ENCODE data around the gene SLC6A1. TPM values are rescaled to one million over a fixed set of nuclear protein-coding genes. Genes with fewer than 3 reads are reported as not detected.
A peak's percentile ranks its signal among the peaks of the same experiment; 100 is the strongest.

Gene SLC6A1
- total and polyA plus RNA-seq, 3 donors from 2014 or later = 13.9 to 14.7 (median 14.4) TPM

DNA sequence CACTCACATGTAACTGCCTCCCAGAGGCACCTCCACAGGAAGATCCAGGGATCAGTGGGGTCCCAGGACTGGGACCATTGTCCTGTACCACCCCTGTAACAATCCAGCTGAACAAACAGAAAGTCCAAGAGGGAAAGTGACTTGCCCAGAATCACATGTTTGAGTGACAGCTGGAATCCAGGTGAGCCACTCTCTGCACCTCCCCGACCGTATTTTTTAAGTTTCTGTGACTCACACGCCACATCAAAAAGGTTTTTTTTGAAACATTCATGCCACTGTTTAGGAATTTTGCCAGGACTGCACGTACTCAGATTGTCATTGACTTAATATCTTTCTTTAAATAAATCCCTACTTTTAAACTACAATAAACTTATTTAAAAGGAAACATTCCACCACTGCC is 9.8 kb upstream of the SLC6A1 start:
- H3K4me3 ChIP-seq = no peak overlapping the region
- DNase-seq = no peak
- no peak overlapping the region for H3K27ac ChIP-seq
- intact Hi-C loops (cut with DNase I; ENCODE audit: low total_unique reads) = no loop called here
- WGBS, 2 donors = 24 to 25% methylated on average over 4 of the region's 4 CpGs
- no peak for TF ChIP-seq POLR2A (IDR thresholded peaks at IDR 0.05)
- TF ChIP-seq CTCF (IDR thresholded peaks at IDR 0.05) = no peak
- no peaks in the 10 kb centered on the region for H3K36me3 ChIP-seq (ENCODE audit: low read depth, missing control alignments)
- H3K27me3 ChIP-seq = no peaks in the 10 kb centered on the region
- no peaks in the 10 kb centered on the region for H3K4me1 ChIP-seq
- no peaks in the 10 kb centered on the region for H3K9me3 ChIP-seq

- WGBS, 2 donors = 40 to 43% methylated on average over 7 of the region's 7 CpGs
- peak; percentile 58 for DNase-seq
- H3K27me3 ChIP-seq = no peaks in the 10 kb centered on the region
- H3K27ac ChIP-seq = no peak overlapping the region
- TF ChIP-seq POLR2A (IDR thresholded peaks at IDR 0.05) (no peak), CTCF (IDR thresholded peaks at IDR 0.05) (peak; percentile 52 to 80 (median 69))
- no peaks in the 10 kb centered on the region for H3K4me1 ChIP-seq
- intact Hi-C loops (cut with DNase I; ENCODE audit: low total_unique reads) = no loop called here
- H3K4me3 ChIP-seq = no peak overlapping the region
- no peaks in the 10 kb centered on the region for H3K36me3 ChIP-seq (ENCODE audit: low read depth, missing control alignments)
- H3K9me3 ChIP-seq = no peaks in the 10 kb centered on the region
These were observed 9.2 kb upstream of the SLC6A1 start for GRCh38 chr3:10983219-10983916.

DNA sequence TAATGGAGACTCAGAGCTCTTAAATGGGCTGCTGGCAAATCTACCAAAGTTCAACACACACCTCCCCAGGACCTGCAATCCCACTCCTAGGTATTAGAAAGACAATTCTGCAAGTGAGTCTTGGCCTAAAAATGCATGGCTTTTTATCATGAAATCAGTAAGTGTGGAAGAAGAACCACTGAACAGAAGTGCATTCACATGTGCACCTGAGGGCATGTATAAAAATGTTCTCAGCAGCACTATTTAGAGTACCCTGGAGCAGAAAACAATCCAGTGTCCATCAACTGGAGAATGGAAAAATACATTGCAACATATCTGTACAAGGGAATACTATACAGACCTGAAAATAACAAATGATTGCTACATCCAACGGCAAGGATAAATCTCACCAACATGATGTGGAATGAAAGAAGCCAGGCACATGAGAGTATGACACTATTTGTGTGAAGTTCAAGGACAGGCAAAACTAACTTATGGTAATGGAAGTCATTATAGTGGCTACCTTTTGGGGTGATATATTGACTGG is 8.1 kb upstream of the SLC6A1 start:
- Histone ChIP-seq H3K27ac (no peak overlapping the region), H3K36me3 (ENCODE audit: low read depth, missing control alignments) (no peaks in the 10 kb centered on the region), H3K9me3 (no peaks in the 10 kb centered on the region), H3K4me1 (no peaks in the 10 kb centered on the region), H3K4me3 (no peak overlapping the region), H3K27me3 (no peaks in the 10 kb centered on the region)
- DNase-seq = no peak
- intact Hi-C loops (cut with DNase I; ENCODE audit: low total_unique reads) = no loop called here
- no peak for TF ChIP-seq CTCF (IDR thresholded peaks at IDR 0.05)
- no peak for TF ChIP-seq POLR2A (IDR thresholded peaks at IDR 0.05)
- 84 to 93% methylated on average over 1 of the region's 1 CpG for WGBS, 2 donors

DNA sequence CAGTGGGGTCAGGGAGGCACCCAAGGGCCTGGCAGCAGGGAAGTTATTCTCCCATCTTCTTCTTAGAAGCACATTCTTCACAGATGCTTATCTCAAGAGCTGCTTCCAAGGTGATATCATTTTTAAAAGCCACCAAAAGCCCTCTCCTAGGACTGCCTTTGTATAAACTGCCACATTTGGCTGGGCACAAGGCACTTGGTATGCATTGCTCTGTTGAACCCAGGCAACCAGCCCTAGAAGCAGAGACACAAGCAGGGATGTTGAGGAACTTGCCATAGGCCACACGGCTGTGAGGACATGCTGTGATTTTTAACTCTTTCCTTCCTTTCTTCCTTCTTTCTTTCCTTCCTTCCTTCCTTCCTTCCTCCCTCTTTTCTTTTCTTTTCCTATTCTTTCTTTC is 7.4 kb upstream of the SLC6A1 start:
- Histone ChIP-seq H3K4me1 (no peaks in the 10 kb centered on the region), H3K27me3 (no peaks in the 10 kb centered on the region), H3K27ac (no peak overlapping the region), H3K9me3 (no peaks in the 10 kb centered on the region), H3K36me3 (ENCODE audit: low read depth, missing control alignments) (no peaks in the 10 kb centered on the region), H3K4me3 (no peak overlapping the region)
- intact Hi-C loops (cut with DNase I; ENCODE audit: low total_unique reads) = no loop called here
- no peak for TF ChIP-seq POLR2A (IDR thresholded peaks at IDR 0.05)
- TF ChIP-seq CTCF (IDR thresholded peaks at IDR 0.05) = no peak
- 47 to 53% methylated on average over 1 of the region's 1 CpG for WGBS, 2 donors
- DNase-seq = no peak

DNA sequence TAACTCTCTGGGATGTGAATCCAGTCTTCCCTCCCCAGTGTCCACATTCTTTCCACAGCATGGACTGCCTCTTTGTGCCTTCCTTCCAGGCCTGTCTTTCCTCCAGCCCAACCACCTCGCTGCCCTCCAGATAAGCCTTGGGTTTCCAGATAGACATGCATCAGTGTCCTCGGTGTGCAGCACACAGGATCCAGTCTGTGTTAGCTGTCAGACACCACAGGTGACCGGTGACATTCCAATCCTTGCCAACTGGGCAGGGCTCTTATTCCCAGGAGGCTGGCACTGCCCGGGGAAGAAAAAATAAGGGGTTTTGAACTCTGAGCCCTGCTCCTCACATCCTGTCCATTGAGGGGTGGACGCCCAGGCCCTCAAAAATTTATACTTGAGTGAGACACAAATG is 6.0 kb upstream of the SLC6A1 start:
- H3K9me3 ChIP-seq = no peaks in the 10 kb centered on the region
- intact Hi-C loops (cut with DNase I; ENCODE audit: low total_unique reads) = no loop called here

More for the DNA sequence above, 6.0 kb upstream of the SLC6A1 start:
- Histone ChIP-seq H3K36me3 (ENCODE audit: low read depth, missing control alignments) (no peaks in the 10 kb centered on the region), H3K27ac (no peak overlapping the region), H3K27me3 (no peaks in the 10 kb centered on the region), H3K4me3 (no peak overlapping the region), H3K4me1 (no peaks in the 10 kb centered on the region)
- TF ChIP-seq CTCF (IDR thresholded peaks at IDR 0.05) (no peak), POLR2A (IDR thresholded peaks at IDR 0.05) (no peak)
- 83 to 93% methylated on average over 5 of the region's 5 CpGs for WGBS, 2 donors
- DNase-seq = no peak
